Erythroblast (primary cell): Measurements from ENCODE around the gene RAD51B.

ENCODE experiments used
- DNase-seq, 2 experiments: peaks; one replicate each; lab custom pipeline; 2025; lab: John Stamatoyannopoulos, UW
- GATA1 ChIP-seq: IDR thresholded peaks from 2 replicates; pipeline ENCODE4 v1.6.1; 2011; ENCODE audit warnings: low read depth, mild to moderate bottlenecking, control low read depth, low read length, moderate library complexity
- POLR2A ChIP-seq: IDR thresholded peaks from 2 replicates; pipeline ENCODE4 v1.6.1; 2011; ENCODE audit warnings: mild to moderate bottlenecking, low read length

Gene RAD51B

DNA sequence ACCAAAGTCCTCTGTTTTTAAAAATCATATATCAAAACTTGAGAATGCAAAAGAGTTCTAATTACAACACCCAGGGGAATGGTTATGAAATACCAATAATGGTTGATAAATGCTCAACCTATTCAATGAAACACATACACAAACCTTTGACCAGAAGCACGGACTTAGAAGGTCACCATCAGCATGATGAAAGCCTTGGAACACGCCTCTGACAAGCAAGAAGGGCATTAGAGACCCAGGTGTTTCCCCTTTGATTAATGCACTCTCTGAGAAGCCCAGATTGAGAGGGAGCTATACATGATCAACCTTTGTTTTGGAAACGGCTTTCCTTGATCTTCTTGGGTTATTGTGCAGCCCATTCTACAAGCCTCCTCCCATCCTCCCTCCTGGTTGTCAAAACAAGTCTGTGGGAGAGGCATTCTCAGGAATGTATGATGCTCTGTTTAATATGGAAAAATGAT, 904.3 kb downstream of the RAD51B start:
- TF ChIP-seq GATA1 (no peak), POLR2A (no peak)
- no peak for DNase-seq

DNA sequence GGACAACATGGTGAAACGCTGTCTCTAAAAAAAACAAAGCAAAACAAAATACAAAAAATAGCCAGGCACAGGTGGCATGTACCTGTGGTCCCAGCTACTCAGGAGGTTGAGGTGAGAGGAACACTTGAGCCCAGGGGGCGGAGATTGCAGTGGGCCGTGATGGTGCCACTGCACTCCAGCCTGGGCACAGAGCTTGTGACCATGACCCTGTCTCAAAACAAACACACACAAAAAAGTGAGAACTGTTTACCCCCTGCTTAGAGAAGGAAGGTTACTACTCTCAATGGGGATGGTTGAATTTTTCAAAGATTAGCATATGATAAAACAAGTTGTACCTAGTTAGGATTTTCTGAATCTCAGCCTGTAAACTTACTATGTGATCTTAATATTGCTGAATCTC, 905.3 kb downstream of the RAD51B start:
- no peak for TF ChIP-seq GATA1
- no peak for TF ChIP-seq POLR2A
- DNase-seq: no peak

DNA sequence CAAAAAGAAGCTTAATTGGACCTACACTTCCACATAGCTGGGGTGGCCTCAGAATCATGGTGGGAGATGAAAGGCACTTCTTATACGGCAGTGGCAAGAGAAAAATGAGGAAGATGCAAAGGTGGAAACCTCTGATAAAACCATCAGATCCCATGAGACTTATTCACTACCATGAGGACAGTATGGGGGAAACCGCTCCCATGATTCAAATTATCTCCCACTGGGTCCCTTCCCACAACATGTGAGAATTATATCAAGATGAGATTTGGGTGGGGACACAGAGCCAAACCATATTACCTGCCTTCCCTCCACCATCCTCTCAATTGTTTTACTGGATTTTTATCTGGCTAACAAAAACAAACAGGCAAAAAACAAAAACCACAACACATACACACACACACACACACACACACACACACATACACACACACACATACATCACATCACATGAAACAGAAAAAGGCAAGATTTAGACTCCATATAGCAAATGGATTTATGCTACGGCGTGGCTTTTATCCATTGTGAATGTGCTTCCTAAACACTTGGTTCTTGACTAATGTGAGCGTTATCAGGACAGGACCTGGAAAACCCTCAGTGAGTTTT, 906.6 kb downstream of the RAD51B start:
- TF ChIP-seq GATA1 (no peak), POLR2A (no peak)
- DNase-seq: no peak

DNA sequence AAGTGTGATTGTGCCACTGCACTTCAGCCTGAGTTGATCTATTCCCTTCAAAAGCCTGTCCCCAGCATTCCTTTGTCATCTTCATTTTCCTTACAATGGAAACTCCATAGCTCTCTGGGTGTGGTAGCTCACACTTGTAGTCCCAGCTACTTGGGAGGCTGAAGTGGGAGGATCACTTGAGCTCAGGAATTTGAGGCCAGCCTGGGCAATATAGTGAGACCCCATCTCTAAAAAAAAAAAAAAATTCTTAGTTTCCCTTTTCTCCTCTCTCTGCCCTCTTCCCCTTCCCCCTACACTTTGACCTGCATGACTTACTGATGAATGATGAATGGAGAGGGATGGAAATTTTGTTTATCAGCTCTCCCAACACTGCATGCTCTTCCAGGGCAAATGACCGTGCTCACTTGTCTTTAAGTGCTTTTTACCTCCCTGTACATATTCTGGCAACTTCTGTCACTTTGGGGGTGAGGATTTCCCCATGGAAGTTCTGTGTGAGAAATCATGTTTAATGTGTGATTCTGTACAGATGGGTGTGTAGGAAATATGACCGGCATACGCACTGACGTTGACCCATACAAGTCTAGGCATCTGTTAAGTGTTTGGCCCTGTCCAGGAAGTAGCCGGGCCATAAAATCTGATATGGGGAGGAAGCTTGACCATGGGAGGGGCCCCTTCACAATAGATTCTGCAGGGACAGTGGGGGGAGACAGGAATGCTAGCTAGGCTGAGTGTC, 907.9 kb downstream of the RAD51B start:
- TF ChIP-seq POLR2A: no peak
- TF ChIP-seq GATA1: no peak
- no peak for DNase-seq

DNA sequence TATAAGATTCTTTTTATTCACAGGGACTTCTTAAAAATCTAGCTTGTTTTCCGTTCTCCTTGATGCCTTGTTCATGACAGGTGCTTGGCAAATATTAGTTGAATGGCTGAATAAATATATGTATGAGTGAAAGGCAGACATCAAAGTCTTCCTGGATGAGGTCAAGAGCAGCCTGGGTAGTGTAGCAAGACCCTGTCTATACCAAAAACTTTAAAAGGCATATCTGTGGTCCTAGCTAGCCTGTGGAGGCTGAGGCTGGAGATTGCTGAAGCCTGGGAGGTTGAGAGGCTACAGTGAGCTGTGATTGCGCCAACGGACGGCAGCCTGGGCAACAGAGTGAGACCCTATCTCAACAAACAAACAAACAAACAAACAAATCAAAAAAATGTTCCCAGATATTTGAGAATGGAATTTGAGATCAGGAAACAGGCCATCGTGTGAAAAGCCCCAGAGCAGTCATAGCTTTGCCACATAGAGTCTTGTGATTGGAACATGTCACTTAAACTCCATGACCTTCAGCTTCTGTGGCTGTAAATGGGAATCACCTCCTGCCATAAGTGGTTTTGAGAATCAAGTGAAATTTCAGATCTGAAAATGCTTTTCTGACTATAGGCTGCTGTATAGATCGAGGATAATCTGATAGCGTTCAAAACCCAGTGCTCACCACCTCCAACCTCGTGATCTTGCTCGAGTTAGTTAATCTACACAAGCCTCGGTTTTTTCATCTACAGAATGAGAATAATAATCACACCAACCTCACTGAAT, 908.9 kb downstream of the RAD51B start:
- TF ChIP-seq POLR2A (no peak), GATA1 (no peak)
- no peak for DNase-seq

DNA sequence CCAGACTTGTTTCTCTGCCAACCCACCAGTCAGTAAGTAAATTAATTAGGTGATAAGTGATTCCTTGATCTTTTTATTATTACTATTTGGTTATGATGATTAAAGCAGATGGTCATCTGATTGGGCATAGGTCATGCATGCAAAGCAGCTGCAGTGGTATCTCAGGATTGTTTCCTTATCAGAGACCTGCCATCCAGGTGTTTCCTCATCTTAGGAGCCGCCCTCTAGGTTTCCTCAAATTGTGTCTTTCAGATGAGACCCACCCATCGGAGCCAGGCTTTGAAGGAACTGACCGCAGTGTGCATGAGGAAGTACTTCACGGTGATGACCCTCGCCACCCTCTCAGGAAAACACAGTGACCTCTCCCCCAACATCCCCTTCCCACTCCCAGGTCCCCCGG, 910.0 kb downstream of the RAD51B start:
- no peak for DNase-seq
- no peak for TF ChIP-seq GATA1
- TF ChIP-seq POLR2A: no peak

DNA sequence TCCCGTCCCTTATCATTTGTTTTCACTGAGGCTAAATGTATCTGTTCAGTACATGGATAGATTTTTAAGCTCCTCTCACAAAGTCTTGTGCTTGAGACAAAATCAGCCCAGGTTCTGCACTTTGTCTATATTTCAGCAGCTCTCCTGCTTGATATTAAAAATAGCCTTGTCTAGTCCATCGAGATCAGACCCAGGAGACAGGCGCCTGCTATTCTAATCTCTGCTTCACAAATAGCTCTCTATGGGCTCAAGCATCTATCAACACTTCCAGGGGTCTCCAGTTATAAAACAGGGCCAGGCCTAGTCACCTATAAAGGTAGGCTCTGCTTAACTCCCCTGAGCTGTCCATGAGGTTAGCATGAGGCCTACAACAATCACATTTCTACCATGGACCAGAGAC, 910.8 kb downstream of the RAD51B start:
- TF ChIP-seq GATA1 (no peak), POLR2A (no peak)
- DNase-seq: no peak

DNA sequence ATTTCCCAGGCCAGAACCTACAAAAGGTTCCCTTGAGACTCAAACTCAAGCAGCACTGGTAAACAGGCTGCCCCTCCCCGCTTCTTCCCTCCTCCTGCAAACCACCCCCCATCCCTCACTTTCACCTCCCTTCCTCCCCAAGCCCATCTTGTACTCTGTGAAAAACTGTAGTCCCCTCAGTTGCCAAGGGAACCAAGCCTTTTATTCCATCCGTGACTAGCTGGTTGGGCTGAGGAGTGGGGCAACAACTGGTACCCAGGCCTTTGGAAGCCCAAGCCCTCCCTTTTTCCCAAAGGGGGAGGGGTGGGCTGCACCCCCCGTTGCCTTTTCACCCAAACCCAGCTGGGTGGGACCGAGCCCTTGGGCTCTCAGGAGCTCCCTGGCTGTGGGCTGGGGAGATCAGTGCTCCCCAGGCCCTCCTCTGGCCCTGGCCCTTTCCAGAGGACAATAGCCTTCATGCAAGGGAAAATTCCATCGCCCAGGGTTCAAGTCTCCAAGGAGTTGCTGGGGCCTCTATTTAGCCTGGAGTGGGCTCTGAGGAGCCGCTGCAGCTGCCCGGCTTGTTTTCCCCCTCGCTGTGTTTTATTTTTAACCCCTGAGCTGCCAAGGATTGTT, 911.3 kb downstream of the RAD51B start:
- TF ChIP-seq GATA1: no peak
- TF ChIP-seq POLR2A: no peak
- DNase-seq: no peak

DNA sequence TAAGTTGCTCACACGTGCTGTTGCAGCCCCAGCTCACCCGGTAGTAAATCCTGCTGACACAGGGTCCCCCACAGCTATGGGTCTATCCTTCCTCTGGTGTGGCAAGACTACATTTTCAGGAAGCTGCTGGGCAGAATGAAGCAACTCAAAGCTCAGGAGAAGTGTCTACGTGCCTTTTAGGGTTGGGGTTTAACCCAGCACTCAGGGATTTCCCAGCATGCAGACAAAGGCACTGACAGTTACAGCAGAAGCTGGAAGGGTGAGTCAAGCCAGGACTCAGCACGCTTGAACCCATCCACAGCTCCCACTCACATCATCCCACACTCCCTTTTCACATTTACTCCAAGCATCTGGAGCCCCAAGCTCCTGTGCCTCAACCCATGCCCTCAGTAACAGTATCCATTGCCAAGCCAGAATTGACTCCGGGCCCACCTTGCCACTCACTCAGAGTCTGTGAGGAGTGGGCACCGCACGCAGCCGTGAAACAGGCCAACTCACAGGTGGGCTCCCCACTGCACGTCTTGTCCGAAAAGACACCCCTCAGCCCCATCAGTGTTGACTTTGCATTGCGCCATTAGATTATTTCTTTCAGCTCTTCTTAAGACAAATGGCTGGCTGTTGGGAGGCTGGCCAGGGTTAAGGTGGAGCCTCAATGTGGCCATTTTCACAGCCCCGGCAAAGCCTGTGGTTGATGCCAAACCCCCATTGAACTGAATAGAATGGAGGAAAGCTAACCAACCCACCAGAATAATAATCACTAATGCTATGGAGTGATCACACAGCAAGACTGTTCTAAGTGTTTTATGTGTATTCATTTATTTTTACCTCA, 913.7 kb downstream of the RAD51B start:
- no peak for DNase-seq
- TF ChIP-seq GATA1 (no peak), POLR2A (no peak)

DNA sequence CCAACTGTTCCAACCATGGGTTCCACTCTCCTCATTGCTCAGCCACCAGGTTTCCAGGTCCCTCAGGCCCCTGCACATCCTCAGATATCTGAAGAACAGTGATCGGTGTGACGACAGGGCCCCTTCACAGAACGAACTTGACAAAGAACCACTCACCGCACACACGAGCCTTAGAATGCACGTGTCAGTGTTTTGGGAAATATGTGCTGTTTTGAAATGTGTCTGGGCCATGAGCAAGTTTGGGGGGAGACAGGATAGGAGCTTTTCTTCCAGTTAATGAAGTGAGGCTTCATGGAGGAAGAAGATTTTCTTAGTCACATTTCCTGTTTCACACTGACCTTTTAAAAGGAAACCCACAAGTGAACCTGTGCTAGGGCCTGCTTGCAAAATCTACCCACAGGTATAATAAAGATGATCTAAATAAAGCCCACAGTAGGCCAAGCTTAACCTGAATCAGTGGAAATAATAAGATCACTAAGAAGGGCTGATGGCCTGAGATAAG, 914.7 kb downstream of the RAD51B start:
- TF ChIP-seq POLR2A: no peak
- TF ChIP-seq GATA1: no peak
- no peak for DNase-seq

DNA sequence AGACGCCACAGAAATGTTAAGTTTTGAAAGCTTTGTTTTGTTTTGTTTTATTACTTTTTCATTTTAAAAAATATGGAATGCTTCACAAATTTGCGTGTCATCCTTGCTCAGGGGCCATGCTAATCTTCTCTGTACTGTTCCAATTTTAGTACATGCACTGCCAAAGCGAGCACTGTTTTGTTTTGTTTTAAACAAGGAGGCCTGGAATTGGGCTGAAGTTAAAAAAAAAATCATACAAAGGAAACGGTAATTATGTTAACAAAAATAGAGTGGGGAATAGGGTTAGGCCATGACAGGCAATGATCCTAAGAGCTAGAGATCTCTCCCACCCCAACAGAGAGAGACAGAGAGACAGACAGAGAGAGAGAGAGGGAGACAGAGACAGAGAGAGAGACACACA, 916.3 kb downstream of the RAD51B start:
- TF ChIP-seq POLR2A (no peak), GATA1 (no peak)
- DNase-seq: no peak

DNA sequence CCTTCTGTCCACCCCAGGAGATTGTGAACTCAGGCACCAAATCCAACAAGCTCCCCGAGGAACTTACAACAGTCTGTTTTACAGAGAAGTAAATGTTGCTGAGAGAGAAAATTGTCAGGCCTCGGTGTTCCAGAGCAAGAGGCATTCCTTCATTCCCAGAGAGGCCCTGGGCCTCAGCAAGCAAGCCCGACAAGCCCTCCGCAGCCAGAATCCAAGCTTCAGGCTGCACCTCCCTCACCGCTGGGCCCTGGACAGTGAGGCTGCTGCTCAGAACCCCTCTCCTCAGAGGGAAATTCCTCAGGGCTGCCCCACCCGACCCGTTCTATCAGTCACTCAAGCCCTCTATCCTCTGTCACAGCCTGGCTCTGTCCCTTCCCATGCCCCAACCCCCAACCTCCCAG, 916.9 kb downstream of the RAD51B start:
- TF ChIP-seq GATA1: no peak
- no peak for TF ChIP-seq POLR2A
- no peak for DNase-seq

DNA sequence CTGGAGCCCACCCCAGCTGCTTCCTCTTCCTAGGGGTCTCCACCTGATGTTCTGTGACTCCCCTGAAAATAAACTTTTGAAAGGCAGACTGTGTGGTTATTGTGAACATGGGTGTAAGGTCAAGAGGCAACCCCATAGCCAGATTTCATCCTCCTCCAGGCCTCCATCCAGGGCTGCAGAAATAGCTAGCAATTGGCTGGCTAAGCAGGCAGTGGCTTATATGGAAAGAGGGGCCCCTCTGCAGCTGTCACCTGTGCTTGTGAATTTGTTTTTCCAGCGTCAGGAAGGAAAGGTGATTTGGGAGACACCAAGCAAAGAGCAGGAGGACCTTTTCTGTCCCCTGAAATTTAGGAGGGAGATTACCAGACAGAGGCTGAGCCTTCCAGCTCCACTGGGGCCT, 917.5 kb downstream of the RAD51B start:
- no peak for TF ChIP-seq POLR2A
- no peak for TF ChIP-seq GATA1
- DNase-seq: no peak
